ENCODE results near the gene ARHGAP22.

GRCh38 chr10:48549236-48549635 lies 55.6 kb downstream of the ARHGAP22 start:
- no peak for TF ChIP-seq CTCF (IDR thresholded peaks at IDR 0.05)
- no peak for TF ChIP-seq POLR2A (IDR thresholded peaks at IDR 0.05)

Data from heart left ventricle (tissue), 13 donors.